Prostate gland (tissue), 2 donors: Measurements from ENCODE around the gene ZNRD2. TPM values are rescaled to one million over a fixed set of nuclear protein-coding genes. Genes with fewer than 3 reads are reported as not detected.

ENCODE experiments used
- DNase-seq: peaks from one replicate; pipeline ENCODE4 v3.0.0-alpha.2; 2019; ENCODE audit warnings: low spot score
- H3K27ac ChIP-seq, 2 donors: fragments of 200-600 bp; sonication (generic); 2 replicates each; pipeline ENCODE4 v1.5.1; 2017 to 2019
- H3K27me3 ChIP-seq: fragments of 200-600 bp; sonication (generic); replicated peaks from 2 replicates; pipeline ENCODE4 v1.5.1; 2019; ENCODE audit not compliant: insufficient read depth
- H3K36me3 ChIP-seq, 2 donors: fragments of 200-600 bp; sonication (generic); 1 replicate in 1 of 2; 2 replicates in 1 of 2; pipeline versions ENCODE4 v1.5.1 to v1.8.1; 2017 to 2019
- H3K4me1 ChIP-seq: fragments of 200-600 bp; sonication (generic); replicated peaks from 2 replicates; pipeline ENCODE4 v1.5.1; 2019
- H3K4me3 ChIP-seq, 2 donors: fragments of 200-600 bp; sonication (generic); 2 replicates each; pipeline ENCODE4 v1.5.1; 2017 to 2019
- H3K9me3 ChIP-seq: fragments of 200-600 bp; sonication (generic); 2 replicates; pipeline ENCODE4 v1.5.1; 2017
- POLR2A ChIP-seq: fragments of 450-650 bp; IDR thresholded peaks from one replicate; pipeline ENCODE4 v1.6.1; 2016; ENCODE audit warnings: antibody characterized with exemption, mild to moderate bottlenecking
- POLR2AphosphoS5 ChIP-seq: sonication (generic); formaldehyde crosslinking; IDR thresholded peaks from one replicate; pipeline ENCODE4 v1.6.1; 2017; ENCODE audit warnings: antibody characterized with exemption
- WGBS: methylation state at CpG from one replicate; pipeline ENCODE4 v1.1.5; 2018; 5-methylcytosine and 5-hydroxymethylcytosine counted together
- intact Hi-C: fragments of 100-400 bp; cut with DNase I; formaldehyde crosslinking; loops from one replicate; pipeline ENCODE4 v1.14.2; 2022
- total RNA-seq, 2 donors: library from RNA; depleted of rRNA; stranded (reverse); fragments of >200 nt; gene quantifications; one replicate each; pipeline ENCODE4 v1.1.0, GENCODE V29; 2016
- TF ChIP-seq, protein P1 (sequence below), 4 experiments: fragments of 200-600 bp in 2 of 4; fragments of 450-650 bp in 2 of 4; sonication (generic) in 2 of 4; IDR thresholded peaks; 1 replicate in 3 of 4; 2 replicates in 1 of 4; pipeline ENCODE4 v1.5.1; 2016 to 2019; ENCODE audit warnings: antibody characterized with exemption in 4 of 4, mild to moderate bottlenecking in 2 of 4, moderate library complexity in 2 of 4

The ZNRD2 gene
- total RNA-seq, 2 donors from 2014 or later: 72.8 to 98.1 TPM

DNA sequence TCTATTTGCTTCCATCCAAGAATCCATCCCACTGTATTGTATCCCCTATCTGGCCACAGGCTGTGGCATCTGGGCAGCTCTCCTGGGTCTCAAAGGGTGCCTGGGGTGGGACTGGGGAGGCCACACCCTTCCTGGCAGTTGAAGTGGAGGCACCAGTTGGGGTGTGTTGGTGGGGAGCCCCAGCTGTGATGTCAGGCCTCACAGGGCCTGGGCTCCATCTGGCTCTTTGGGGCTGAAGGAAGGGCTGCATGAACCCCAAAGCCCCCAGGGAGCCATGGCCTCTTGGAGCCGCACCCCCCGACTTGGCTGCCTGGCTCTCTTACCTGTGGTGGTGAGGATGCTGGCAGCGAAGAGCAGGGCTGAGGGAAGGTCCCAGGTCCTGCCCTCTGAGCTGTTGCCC is 24.9 kb downstream of the ZNRD2 start:
- no peak for DNase-seq
- TF ChIP-seq POLR2AphosphoS5: no peak
- no peak for TF ChIP-seq POLR2A
- TF ChIP-seq, protein P1, sequence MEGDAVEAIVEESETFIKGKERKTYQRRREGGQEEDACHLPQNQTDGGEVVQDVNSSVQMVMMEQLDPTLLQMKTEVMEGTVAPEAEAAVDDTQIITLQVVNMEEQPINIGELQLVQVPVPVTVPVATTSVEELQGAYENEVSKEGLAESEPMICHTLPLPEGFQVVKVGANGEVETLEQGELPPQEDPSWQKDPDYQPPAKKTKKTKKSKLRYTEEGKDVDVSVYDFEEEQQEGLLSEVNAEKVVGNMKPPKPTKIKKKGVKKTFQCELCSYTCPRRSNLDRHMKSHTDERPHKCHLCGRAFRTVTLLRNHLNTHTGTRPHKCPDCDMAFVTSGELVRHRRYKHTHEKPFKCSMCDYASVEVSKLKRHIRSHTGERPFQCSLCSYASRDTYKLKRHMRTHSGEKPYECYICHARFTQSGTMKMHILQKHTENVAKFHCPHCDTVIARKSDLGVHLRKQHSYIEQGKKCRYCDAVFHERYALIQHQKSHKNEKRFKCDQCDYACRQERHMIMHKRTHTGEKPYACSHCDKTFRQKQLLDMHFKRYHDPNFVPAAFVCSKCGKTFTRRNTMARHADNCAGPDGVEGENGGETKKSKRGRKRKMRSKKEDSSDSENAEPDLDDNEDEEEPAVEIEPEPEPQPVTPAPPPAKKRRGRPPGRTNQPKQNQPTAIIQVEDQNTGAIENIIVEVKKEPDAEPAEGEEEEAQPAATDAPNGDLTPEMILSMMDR (IDR thresholded peaks at IDR 0.05): no peak
- H3K9me3 ChIP-seq: no peaks in the 10 kb centered on the region
- no peaks in the 10 kb centered on the region for H3K4me1 ChIP-seq
- 87% methylated on average over 3 of the region's 3 CpGs for WGBS
- H3K27me3 ChIP-seq: no peaks in the 10 kb centered on the region
- no peak overlapping the region for H3K4me3 ChIP-seq
- no peak overlapping the region for H3K27ac ChIP-seq
- peaks cover 2 to 16% of the 10 kb centered on the region in 2 donors for H3K36me3 ChIP-seq
- intact Hi-C loops: no loop called here

GRCh38 chr11:65595543-65596281 is 25.4 kb downstream of the ZNRD2 start, which contains the start of gene KCNK7:
Gene KCNK7 (minus strand): TSS chr11:65595800. CDS start chr11:65595772, 28 bp downstream.
- Histone ChIP-seq H3K4me3 (no peak within 1 kb of the TSS), H3K4me1 (no peaks in the 10 kb centered on the region), H3K27ac (no peak within 1 kb of the TSS), H3K9me3 (no peaks in the 10 kb centered on the region), H3K36me3 (peaks cover 2 to 13% of the 10 kb centered on the region in 2 donors), H3K27me3 (no peaks in the 10 kb centered on the region)
- 65% methylated on average over 12 of the region's 12 CpGs for WGBS
- no peak for TF ChIP-seq POLR2AphosphoS5
- no peak for DNase-seq
- intact Hi-C loops: no loop called here

GRCh38 chr11:65596520-65596919 is 26.2 kb downstream of the ZNRD2 start:
- TF ChIP-seq POLR2A (no peak), POLR2AphosphoS5 (no peak)
- TF ChIP-seq, protein P1 (IDR thresholded peaks at IDR 0.05): no peak
- no peaks in the 10 kb centered on the region for H3K9me3 ChIP-seq
- H3K27ac ChIP-seq: no peak overlapping the region
- DNase-seq: no peak
- no peaks in the 10 kb centered on the region for H3K27me3 ChIP-seq
- H3K4me1 ChIP-seq: no peaks in the 10 kb centered on the region
- H3K36me3 ChIP-seq: peaks cover 2 to 13% of the 10 kb centered on the region in 2 donors
- WGBS: 69% methylated on average over 6 of the region's 6 CpGs
- H3K4me3 ChIP-seq: no peak overlapping the region
- intact Hi-C loops: no loop called here

- intact Hi-C loops: no loop called here
- Histone ChIP-seq H3K9me3 (no peaks in the 10 kb centered on the region), H3K4me3 (no peak overlapping the region), H3K27me3 (no peaks in the 10 kb centered on the region), H3K4me1 (no peaks in the 10 kb centered on the region), H3K36me3 (peaks cover 2 to 16% of the 10 kb centered on the region in 2 donors), H3K27ac (no peak overlapping the region)
- WGBS: 95% methylated on average over 16 of the region's 16 CpGs
- TF ChIP-seq, protein P1 (IDR thresholded peaks at IDR 0.05): no peak
- TF ChIP-seq POLR2A (no peak), POLR2AphosphoS5 (no peak)
- no peak for DNase-seq
These were observed 28.0 kb downstream of the ZNRD2 start for GRCh38 chr11:65598258-65598699.

GRCh38 chr11:65599216-65599954 is 29.1 kb downstream of the ZNRD2 start:
- Histone ChIP-seq H3K4me1 (no peaks in the 10 kb centered on the region), H3K36me3 (peaks cover 2 to 24% of the 10 kb centered on the region in 2 donors), H3K27me3 (no peaks in the 10 kb centered on the region), H3K4me3 (no peak overlapping the region), H3K27ac (no peak overlapping the region), H3K9me3 (no peaks in the 10 kb centered on the region)
- DNase-seq: no peak
- WGBS: 88% methylated on average over 49 of the region's 49 CpGs
- intact Hi-C loops: no loop called here
- no peak for TF ChIP-seq POLR2A
- TF ChIP-seq, protein P1 (IDR thresholded peaks at IDR 0.05): no peak
- TF ChIP-seq POLR2AphosphoS5: no peak
